HepG2 (cell line): ENCODE measurements around the gene MACROD2. TPM values are rescaled to one million over a fixed set of nuclear protein-coding genes. Genes with fewer than 3 reads are reported as not detected.

ENCODE experiments used
- ATAC-seq: fragments of 200-7000 bp; cut with Tn5 transposase; 3 replicates; pipeline ENCODE4 v1.9.1; 2020; ENCODE audit warnings: mild to moderate bottlenecking, moderate library complexity
- BruUV-seq: library from RNA; stranded (reverse); fragments of 400-500 nt; replicated peaks from 2 replicates; lab custom pipeline; 2021; lab: Mats Ljungman, UMichigan
- CTCF ChIA-PET: fragments of 300-600 bp; formaldehyde crosslinking; extraction: SDS; loops from one replicate; lab custom pipeline; 2021; ENCODE audit warnings: low total read pairs, inconsistent platforms, low intra/inter-chr PET ratio; lab: Yijun Ruan, JAX
- POLR2A ChIA-PET: fragments of 350-600 bp; sonication (Branson Sonifier 250); formaldehyde crosslinking; loops from one replicate; lab custom pipeline; 2020; ENCODE audit warnings: antibody characterized with exemption, inconsistent platforms; lab: Yijun Ruan, JAX
- DNase-seq: peaks from one replicate; pipeline ENCODE4 v3.0.0-alpha.2; 2015; ENCODE audit warnings: low spot score
- FAIRE-seq: peaks from 3 replicates; lab custom pipeline; 2011; peaks lifted over from hg19 to GRCh38; lab: Jason Lieb, UNC
- H2AFZ ChIP-seq: one replicate; pipeline ENCODE4 v1.6.1; 2011; ENCODE audit warnings: low read length, inconsistent platforms
- H3K27ac ChIP-seq: fragments of 300-600 bp; 3 replicates; pipeline ENCODE4 v1.8.0; 2011; ENCODE audit warnings: mixed run types, mild to moderate bottlenecking, mixed read lengths, low read length, inconsistent platforms; ENCODE audit not compliant: insufficient read depth; ENCODE audit errors: extremely low read length
- H3K27me3 ChIP-seq, 2 experiments: fragments of 200-600 bp in 1 of 2; 2 replicates in 1 of 2; 3 replicates in 1 of 2; pipeline versions ENCODE4 v1.6.0 to v1.8.0; 2011; ENCODE audit warnings: low read length in 2 of 2, mild to moderate bottlenecking in 2 of 2, moderate library complexity in 2 of 2, inconsistent platforms in 1 of 2; ENCODE audit not compliant: insufficient read depth in 2 of 2, control insufficient read depth in 1 of 2
- H3K36me3 ChIP-seq, 2 experiments: fragments of 200-600 bp in 1 of 2; replicated peaks in 1 of 2; 2 replicates in 1 of 2; 3 replicates in 1 of 2; pipeline versions ENCODE4 v1.5.1 to v1.8.0; 2011; ENCODE audit warnings: low read length in 2 of 2, inconsistent platforms in 1 of 2; ENCODE audit not compliant: insufficient read depth in 2 of 2, control insufficient read depth in 1 of 2
- H3K4me1 ChIP-seq: 2 replicates; pipeline ENCODE4 v1.5.1; 2012; ENCODE audit warnings: low read length, inconsistent platforms; ENCODE audit not compliant: insufficient read depth
- H3K4me2 ChIP-seq: 2 replicates; pipeline ENCODE4 v1.6.0; 2011; ENCODE audit warnings: low read depth, low read length, inconsistent platforms
- H3K4me3 ChIP-seq, 3 experiments: fragments of 200-600 bp in 1 of 3; sonication (generic), shearing (Covaris generic) in 1 of 3; replicated peaks in 1 of 3; 2 replicates each; pipeline ENCODE4 v1.5.1; 2011 to 2016; ENCODE audit warnings: low read length in 3 of 3, inconsistent platforms in 2 of 3, low read depth in 2 of 3, mild to moderate bottlenecking in 2 of 3, control low read depth in 1 of 3, mixed read lengths in 1 of 3; ENCODE audit not compliant: insufficient read depth in 1 of 3
- H3K79me2 ChIP-seq: one replicate; pipeline ENCODE4 v1.6.1; 2011; ENCODE audit warnings: low read length, inconsistent platforms; ENCODE audit not compliant: insufficient read depth
- H3K9ac ChIP-seq: 2 replicates; pipeline ENCODE4 v1.6.0; 2011; ENCODE audit warnings: mild to moderate bottlenecking, low read depth, low read length, inconsistent platforms; ENCODE audit not compliant: insufficient read depth
- H3K9me3 ChIP-seq: 2 replicates; pipeline ENCODE4 v1.5.1; 2012; ENCODE audit warnings: mild to moderate bottlenecking, low read length
- H4K20me1 ChIP-seq: 2 replicates; pipeline ENCODE4 v1.6.0; 2011; ENCODE audit warnings: inconsistent platforms, mild to moderate bottlenecking, low read length, moderate library complexity; ENCODE audit not compliant: insufficient read depth
- BRCA1 ChIP-seq: sonication (generic); formaldehyde crosslinking; IDR thresholded peaks from 2 replicates; pipeline ENCODE4 v1.4.0; 2020; ENCODE audit warnings: missing genetic modification reagents
- CC2D1A ChIP-seq: sonication (generic); formaldehyde crosslinking; IDR thresholded peaks from 2 replicates; pipeline ENCODE4 v1.8.1; 2023; ENCODE audit warnings: mild to moderate bottlenecking, missing genetic modification reagents
- CTCF ChIP-seq: sonication (generic); formaldehyde crosslinking; IDR thresholded peaks from 2 replicates; pipeline ENCODE4 v1.5.0; 2020; ENCODE audit warnings: mild to moderate bottlenecking, missing genetic modification reagents, moderate library complexity
- ELF1 ChIP-seq: sonication (generic); formaldehyde crosslinking; IDR thresholded peaks from 2 replicates; pipeline ENCODE4 v1.4.0; 2020; ENCODE audit warnings: missing genetic modification reagents
- ETS1 ChIP-seq: sonication (generic); formaldehyde crosslinking; IDR thresholded peaks from 2 replicates; pipeline ENCODE4 v1.4.0; 2020; ENCODE audit warnings: missing genetic modification reagents
- FOSL2 ChIP-seq: sonication (generic); formaldehyde crosslinking; IDR thresholded peaks from 2 replicates; pipeline ENCODE4 v1.4.0; 2020; ENCODE audit warnings: missing genetic modification reagents
- KDM4B ChIP-seq: sonication (generic); formaldehyde crosslinking; IDR thresholded peaks from 2 replicates; pipeline ENCODE4 v1.4.0; 2020; ENCODE audit warnings: missing genetic modification reagents
- NR0B2 ChIP-seq: sonication (generic); formaldehyde crosslinking; IDR thresholded peaks from 2 replicates; pipeline ENCODE4 v1.4.0; 2020; ENCODE audit warnings: mild to moderate bottlenecking, missing genetic modification reagents
- RAD21 ChIP-seq: fragments of 450-650 bp; formaldehyde crosslinking; IDR thresholded peaks from 2 replicates; pipeline ENCODE4 v1.5.0; 2020; ENCODE audit warnings: mild to moderate bottlenecking
- RXRB ChIP-seq: IDR thresholded peaks from 2 replicates; pipeline ENCODE4 v1.6.1; 2016; ENCODE audit warnings: borderline replicate concordance, missing genetic modification reagents, missing compliant biosample characterization
- SIX1 ChIP-seq: sonication (generic); formaldehyde crosslinking; IDR thresholded peaks from 2 replicates; pipeline ENCODE4 v1.4.0; 2020; ENCODE audit warnings: missing genetic modification reagents, borderline replicate concordance
- SMC3 ChIP-seq: IDR thresholded peaks from 2 replicates; pipeline ENCODE4 v1.6.1; 2011; ENCODE audit warnings: low read length, improper control_type of control experiment
- STAG1 ChIP-seq: sonication (generic); formaldehyde crosslinking; IDR thresholded peaks from 2 replicates; pipeline ENCODE4 v1.4.0; 2020; ENCODE audit warnings: missing genetic modification reagents
- U2AF1 ChIP-seq: fragments of 200-400 bp; formaldehyde crosslinking; optimal IDR thresholded peaks from 2 replicates; pipeline ENCODE3; 2017; ENCODE audit warnings: mild to moderate bottlenecking, low read depth, low read length
- XBP1 ChIP-seq: sonication (generic); formaldehyde crosslinking; IDR thresholded peaks from 2 replicates; pipeline ENCODE4 v1.5.0; 2020; ENCODE audit warnings: missing genetic modification reagents
- ZNF589 ChIP-seq: sonication (generic); formaldehyde crosslinking; conservative IDR thresholded peaks from 2 replicates; pipeline ENCODE4 v1.8.0; 2022; ENCODE audit warnings: mild to moderate bottlenecking, moderate library complexity, missing genetic modification reagents
- ZNF614 ChIP-seq: IDR thresholded peaks from 2 replicates; pipeline ENCODE4 v1.6.1; 2018; ENCODE audit warnings: missing biosample characterization, missing genetic modification reagents, inconsistent platforms, borderline replicate concordance
- WGBS: methylation state at CpG from one replicate; pipeline ENCODE4 v1.1.6; 2017; ENCODE audit warnings: low lambda C conversion rate; 5-methylcytosine and 5-hydroxymethylcytosine counted together
- in situ Hi-C: cut with HindIII; loops from 2 replicates; pipeline ENCODE4 v1.10.0; 2017; ENCODE audit warnings: low pct_unique_long_range_greater_than_20kb; ENCODE audit not compliant: extremely low pct_ligation_motif_present
- intact Hi-C: fragments of 100-400 bp; cut with micrococcal nuclease; formaldehyde crosslinking; loops from one replicate; pipeline ENCODE4 v1.10.0; 2022; ENCODE audit not compliant: unreplicated experiment
- polyA plus RNA-seq, 8 experiments: library from polyadenylated mRNA; depleted of rRNA in 3 of 8; stranded (reverse) in 7 of 8; unstranded in 1 of 8; fragments of >200 nt; fragmentation: Illumina TruSeq in 4 of 8; extraction: Trizol in 4 of 8; gene quantifications; 2 replicates each; pipeline versions ENCODE4 v1.2.1 to v1.2.3, GENCODE V29; 2011 to 2016; ENCODE audit warnings: low read depth in 4 of 8, missing spikeins in 1 of 8, mixed read lengths in 1 of 8; ENCODE audit not compliant: insufficient read depth in 1 of 8
- total RNA-seq, 5 experiments: library from RNA; depleted of rRNA; stranded (reverse); fragments of >200 nt; fragmentation: Illumina TruSeq; extraction: Trizol; gene quantifications; 2 replicates each; pipeline ENCODE4 v1.2.3, GENCODE V29; 2016; ENCODE audit warnings: low read depth in 1 of 5

The MACROD2 gene
- total and polyA plus RNA-seq, 2 of the 13 experiments (the other 11 are each of a cell fraction or from before 2014, with no cell fraction given) = 0.13 to 0.51 TPM

GRCh38 chr20:14622796-14623195, 627.5 kb downstream of the MACROD2 start:
- no peaks in the 10 kb centered on the region for H4K20me1 ChIP-seq
- H3K9ac ChIP-seq = no peak overlapping the region
- peak; percentile 40; the same call in 1 of the 2 replicates for TF ChIP-seq SMC3
- TF ChIP-seq ZNF589 (CRISPR knock-in tag) = no peak
- no peak for TF ChIP-seq RAD21 (CRISPR knock-in tag)
- TF ChIP-seq ETS1 (CRISPR knock-in tag) = no peak
- no peak for TF ChIP-seq RXRB
- peak; percentile 85 for TF ChIP-seq FOSL2
- no peak for TF ChIP-seq KDM4B (CRISPR knock-in tag)
- no peak for TF ChIP-seq SIX1 (CRISPR knock-in tag)
- TF ChIP-seq BRCA1 (CRISPR knock-in tag) = no peak
- TF ChIP-seq ELF1 = no peak
- no peak for TF ChIP-seq ZNF614
- TF ChIP-seq NR0B2 (CRISPR knock-in tag) = no peak
- TF ChIP-seq CTCF (CRISPR knock-in tag) = peak; percentile 22; the same call in 1 of the 2 replicates
- no peak for TF ChIP-seq CC2D1A (CRISPR knock-in tag)
- peak; percentile 21; the same call in 1 of the 2 replicates for TF ChIP-seq STAG1 (CRISPR knock-in tag)
- TF ChIP-seq XBP1 (CRISPR knock-in tag) = no peak
- TF ChIP-seq U2AF1 = no peak
- H2AFZ ChIP-seq = no peak overlapping the region
- CTCF ChIA-PET = no interaction called here
- peaks cover 38% of the 10 kb centered on the region; the same call in 1 of the 2 replicates for H3K9me3 ChIP-seq
- BruUV-seq = no TSS peak
- no peaks in the 10 kb centered on the region for H3K79me2 ChIP-seq
- FAIRE-seq (no peak), ATAC-seq (peak; percentile 92), DNase-seq (peak; percentile 27)
- POLR2A ChIA-PET = no interaction called here
- 0% methylated on average over 2 of the region's 2 CpGs for WGBS
- intact Hi-C loops = no loop called here
- no peak overlapping the region for H3K4me2 ChIP-seq
- H3K4me3 ChIP-seq = no peak overlapping the region
- in situ Hi-C loops = no loop called here
- H3K4me1 ChIP-seq = no peaks in the 10 kb centered on the region
- H3K36me3 ChIP-seq = no peaks in the 10 kb centered on the region
- no peak overlapping the region for H3K27ac ChIP-seq
- no peaks in the 10 kb centered on the region for H3K27me3 ChIP-seq
